ENCODE results near the gene LAMA3. TPM values are rescaled to one million over a fixed set of nuclear protein-coding genes. Genes with fewer than 3 reads are reported as not detected.

The LAMA3 gene
- total RNA-seq, 3 donors from 2014 or later (not counting 1 experiment from before 2014, with no cell fraction given), result not detected

GRCh38 chr18:23641937-23642666, 47.2 kb upstream of the LAMA3 start:
- Mint-ChIP-seq H3K4me3 (no peak overlapping the region), H3K4me1 (no peaks in the 10 kb centered on the region), H3K9me3 (no peaks in the 10 kb centered on the region), H3K27ac (no peak overlapping the region), H3K36me3 (no peaks in the 10 kb centered on the region), H3K27me3 (ENCODE audit: low read depth in 2 of 2) (peaks cover 6 to 22% of the 10 kb centered on the region in 2 donors)
- no peak for TF ChIP-seq CTCF (IDR thresholded peaks at IDR 0.05)
- H3K36me3 ChIP-seq (ENCODE audit: control insufficient read depth, insufficient read depth, low read length), result no peaks in the 10 kb centered on the region
- no peak overlapping the region for H3K27ac ChIP-seq (ENCODE audit: low read length)
- H3K9me3 ChIP-seq (ENCODE audit: control insufficient read depth, insufficient read depth, low read length), result no peaks in the 10 kb centered on the region
- ATAC-seq, result no peak
- WGBS (ENCODE audit: insufficient coverage), result 95% methylated on average over 11 of the region's 11 CpGs
- intact Hi-C loops (cut with micrococcal nuclease), result no loop called here
- no peaks in the 10 kb centered on the region for H3K27me3 ChIP-seq (ENCODE audit: control insufficient read depth, insufficient read depth, low read length)
- no peak overlapping the region for H3K4me3 ChIP-seq (ENCODE audit: low read length)
- no peak for DNase-seq
- H3K4me1 ChIP-seq (ENCODE audit: control insufficient read depth, insufficient read depth, low read length), result no peaks in the 10 kb centered on the region

- Mint-ChIP-seq H3K4me3 (no peak overlapping the region), H3K27me3 (ENCODE audit: low read depth in 2 of 2) (peaks cover 6 to 34% of the 10 kb centered on the region in 2 donors), H3K9me3 (no peaks in the 10 kb centered on the region), H3K4me1 (no peaks in the 10 kb centered on the region), H3K36me3 (no peaks in the 10 kb centered on the region), H3K27ac (no peak overlapping the region)
- Histone ChIP-seq H3K4me1 (ENCODE audit: control insufficient read depth, insufficient read depth, low read length) (no peaks in the 10 kb centered on the region), H3K27ac (ENCODE audit: low read length) (no peak overlapping the region), H3K9me3 (ENCODE audit: control insufficient read depth, insufficient read depth, low read length) (no peaks in the 10 kb centered on the region), H3K36me3 (ENCODE audit: control insufficient read depth, insufficient read depth, low read length) (no peaks in the 10 kb centered on the region), H3K27me3 (ENCODE audit: control insufficient read depth, insufficient read depth, low read length) (no peaks in the 10 kb centered on the region), H3K4me3 (ENCODE audit: low read length) (no peak overlapping the region)
- 78% methylated on average over 2 of the region's 2 CpGs for WGBS (ENCODE audit: insufficient coverage)
- DNase-seq, result no peak
- intact Hi-C loops (cut with micrococcal nuclease), result no loop called here
- no peak for ATAC-seq
- no peak for TF ChIP-seq CTCF (IDR thresholded peaks at IDR 0.05)
Observed at GRCh38 chr18:23643815-23644490, 45.3 kb upstream of the LAMA3 start.

- H3K4me1 ChIP-seq (ENCODE audit: control insufficient read depth, insufficient read depth, low read length), result no peaks in the 10 kb centered on the region
- no peaks in the 10 kb centered on the region for H3K36me3 Mint-ChIP-seq
- H3K4me3 ChIP-seq (ENCODE audit: low read length), result no peak overlapping the region
- H3K27ac Mint-ChIP-seq, result no peak overlapping the region
- H3K36me3 ChIP-seq (ENCODE audit: control insufficient read depth, insufficient read depth, low read length), result no peaks in the 10 kb centered on the region
- H3K27me3 ChIP-seq (ENCODE audit: control insufficient read depth, insufficient read depth, low read length), result no peaks in the 10 kb centered on the region
- peaks cover 10 to 43% of the 10 kb centered on the region in 2 donors for H3K27me3 Mint-ChIP-seq (ENCODE audit: low read depth in 2 of 2)
- ATAC-seq (no peak), DNase-seq (no peak)
- intact Hi-C loops (cut with micrococcal nuclease), result no loop called here
- H3K9me3 Mint-ChIP-seq, result no peaks in the 10 kb centered on the region
- no peaks in the 10 kb centered on the region for H3K9me3 ChIP-seq (ENCODE audit: control insufficient read depth, insufficient read depth, low read length)
- no peak overlapping the region for H3K4me3 Mint-ChIP-seq
- H3K4me1 Mint-ChIP-seq, result no peaks in the 10 kb centered on the region
- H3K27ac ChIP-seq (ENCODE audit: low read length), result no peak overlapping the region
- TF ChIP-seq CTCF (IDR thresholded peaks at IDR 0.05), result no peak
- WGBS (ENCODE audit: insufficient coverage), result 89% methylated on average over 4 of the region's 4 CpGs
Observed at GRCh38 chr18:23645568-23646175, 43.6 kb upstream of the LAMA3 start.

All from natural killer cell (primary cell).